GM03348 (cell line): ENCODE measurements around the gene SLC31A1.
"Not testable (repeated sequence)": the region's sequence is repeated elsewhere in the genome, so short reads cannot be mapped to it uniquely, and the experiment has no call there.

ENCODE experiments used
- DNase-seq: peaks from one replicate; pipeline ENCODE4 v3.0.0; 2012; ENCODE audit warnings: low spot score

Gene SLC31A1

DNA sequence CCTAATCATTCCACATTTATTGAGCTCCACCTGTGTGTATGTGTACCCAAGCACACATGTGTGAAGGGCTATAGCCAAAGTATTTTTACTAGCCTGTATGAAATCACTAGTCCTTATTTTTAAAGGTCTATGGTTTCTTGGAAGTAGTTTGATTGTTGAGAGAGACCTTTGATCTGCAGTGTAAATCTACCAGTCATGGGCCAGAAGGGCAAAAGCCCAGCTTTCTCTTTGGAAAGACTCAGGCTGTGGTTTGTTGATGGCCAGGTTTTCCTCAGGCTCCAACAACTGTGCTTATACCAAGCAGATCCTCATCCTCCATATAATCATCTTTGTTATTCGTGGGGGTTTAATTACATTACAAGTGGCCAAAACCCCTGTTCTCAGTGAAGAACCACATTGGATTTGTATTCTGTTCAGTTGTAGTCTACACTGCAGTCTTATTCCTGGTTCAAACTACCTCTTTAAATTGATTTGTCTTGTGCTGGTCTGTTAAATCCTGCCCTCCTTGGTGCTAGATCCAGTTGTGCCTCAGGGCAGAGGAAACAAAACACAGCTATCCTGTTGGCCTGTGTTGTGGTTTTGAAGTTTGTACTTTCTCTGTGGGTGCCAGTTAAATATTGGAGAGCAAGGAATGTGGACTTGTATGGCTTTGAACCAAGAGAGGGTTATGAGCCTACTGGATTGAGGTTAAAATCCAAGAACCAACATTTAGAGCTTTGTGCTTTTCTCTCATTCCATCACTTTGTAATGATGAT lies 40.8 kb downstream of the SLC31A1 start:
- DNase-seq: no peak

DNA sequence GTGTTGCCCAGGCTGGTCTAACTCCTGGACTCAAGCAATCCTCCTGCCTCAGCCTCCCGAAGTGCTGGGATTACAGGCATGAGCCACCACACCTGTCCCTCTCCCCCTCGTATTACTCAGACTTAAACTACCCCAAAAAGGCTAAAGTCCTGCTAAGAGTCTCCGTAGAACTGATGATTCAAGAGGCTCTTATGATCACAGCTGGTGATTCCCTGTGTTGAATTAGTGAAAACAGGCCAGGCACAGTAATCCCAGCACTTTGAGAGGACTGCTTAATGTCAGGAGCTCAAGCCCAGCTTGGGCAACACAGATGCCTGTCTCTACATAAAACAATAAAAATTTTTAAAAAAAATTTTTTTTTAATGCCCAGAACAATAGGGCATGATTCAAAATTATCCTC lies 44.8 kb downstream of the SLC31A1 start:
- DNase-seq: no peak

DNA sequence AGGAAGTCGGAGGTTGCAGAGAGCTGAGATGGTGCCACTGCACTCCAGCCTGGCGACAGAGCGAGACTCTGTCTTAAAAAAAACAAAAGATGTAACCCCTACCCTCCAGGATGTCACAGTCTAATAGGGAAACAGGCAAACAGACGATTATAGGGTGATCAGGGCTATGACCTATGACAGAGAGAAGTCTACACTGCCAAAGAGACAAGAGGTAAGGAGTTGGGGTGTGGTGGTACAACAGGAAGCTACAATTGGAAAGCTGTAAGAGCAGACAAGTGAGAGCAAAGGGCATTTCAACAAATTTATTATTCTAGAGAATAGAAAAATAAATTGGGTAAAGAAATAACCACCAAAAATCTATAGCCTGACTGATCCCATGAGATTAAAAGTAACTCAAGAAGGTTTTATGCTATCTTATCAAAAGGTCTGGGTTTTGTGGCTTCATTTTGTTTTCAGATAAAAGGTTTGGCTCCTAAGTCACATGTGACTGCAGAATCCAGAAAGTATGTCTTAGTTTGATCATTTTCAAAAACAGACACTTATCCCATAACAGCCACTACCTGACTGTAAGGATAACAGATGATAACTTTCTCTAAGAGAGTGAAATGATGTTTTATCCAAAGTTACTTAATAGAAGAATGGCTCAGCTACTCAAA lies 46.7 kb downstream of the SLC31A1 start:
- DNase-seq: no peak

DNA sequence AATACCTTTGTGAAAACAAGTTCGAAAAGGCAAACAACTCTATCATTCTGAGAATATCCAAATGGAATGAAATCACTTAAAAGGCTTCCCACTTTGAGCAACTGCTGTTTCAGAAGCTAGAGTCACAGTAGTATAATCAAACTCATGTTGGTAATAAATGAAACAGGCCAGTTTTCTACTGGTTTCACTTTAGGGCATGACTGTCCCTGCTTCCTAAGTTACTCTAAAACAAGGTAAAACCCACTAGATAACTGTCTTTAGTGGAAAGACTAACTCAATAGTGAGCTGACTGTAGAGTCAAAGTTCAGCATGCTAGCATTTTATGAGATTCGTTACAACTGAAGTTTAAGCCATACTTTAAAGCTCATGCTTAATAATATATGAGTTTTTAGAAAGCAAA lies 48.0 kb downstream of the SLC31A1 start:
- DNase-seq: no peak

DNA sequence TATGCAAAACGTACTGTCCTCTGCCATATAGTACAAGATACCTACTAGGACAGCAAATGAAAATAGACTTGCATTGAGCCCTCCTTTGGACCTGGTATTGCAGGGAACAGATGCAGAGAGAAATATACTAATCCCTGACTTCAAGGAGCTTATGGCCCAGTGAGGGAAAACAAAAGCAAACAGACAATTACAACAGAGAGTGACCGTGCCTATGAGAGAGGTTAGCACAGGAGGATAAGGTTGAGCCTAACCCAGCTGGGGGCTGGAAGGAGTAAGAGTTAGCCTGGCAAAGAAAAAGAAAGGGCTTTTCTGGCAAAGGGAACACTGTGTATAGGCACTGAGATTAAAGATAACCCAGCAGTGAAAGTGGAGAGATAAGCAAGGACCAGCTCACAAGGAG lies 48.5 kb downstream of the SLC31A1 start:
- no peak for DNase-seq

DNA sequence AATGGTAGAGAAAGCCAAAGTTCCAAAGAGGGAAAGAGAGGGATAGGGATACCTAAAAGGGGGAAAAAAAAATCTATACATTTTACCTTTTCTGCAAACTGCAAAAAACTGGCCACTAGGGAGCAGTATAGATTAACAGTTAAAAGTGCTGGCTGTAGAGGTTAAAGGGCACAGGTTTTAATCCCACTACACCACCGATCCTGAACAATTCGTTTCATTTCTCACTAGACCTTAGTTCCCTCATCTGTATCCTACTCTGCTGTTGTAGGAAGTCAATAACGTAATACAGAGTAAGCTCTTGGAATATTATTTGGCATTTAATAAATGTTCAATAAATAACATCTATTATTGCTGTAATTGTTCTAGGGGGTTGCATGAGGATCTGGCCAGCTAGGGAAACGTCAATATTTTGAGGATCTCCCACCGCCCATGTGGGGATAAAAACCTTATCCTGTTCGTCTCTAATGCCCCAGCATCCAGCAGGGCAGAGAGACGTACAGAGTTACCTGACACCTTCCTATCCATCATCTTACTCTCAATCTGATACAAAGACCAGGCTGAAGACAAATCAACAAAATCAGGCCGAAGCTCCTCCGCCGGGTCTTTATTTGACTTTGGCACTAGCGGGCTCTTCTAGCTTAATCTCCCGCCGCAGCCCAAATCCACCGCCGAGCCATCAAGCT lies 53.3 kb downstream of the SLC31A1 start:
- peak; percentile 64 for DNase-seq

DNA sequence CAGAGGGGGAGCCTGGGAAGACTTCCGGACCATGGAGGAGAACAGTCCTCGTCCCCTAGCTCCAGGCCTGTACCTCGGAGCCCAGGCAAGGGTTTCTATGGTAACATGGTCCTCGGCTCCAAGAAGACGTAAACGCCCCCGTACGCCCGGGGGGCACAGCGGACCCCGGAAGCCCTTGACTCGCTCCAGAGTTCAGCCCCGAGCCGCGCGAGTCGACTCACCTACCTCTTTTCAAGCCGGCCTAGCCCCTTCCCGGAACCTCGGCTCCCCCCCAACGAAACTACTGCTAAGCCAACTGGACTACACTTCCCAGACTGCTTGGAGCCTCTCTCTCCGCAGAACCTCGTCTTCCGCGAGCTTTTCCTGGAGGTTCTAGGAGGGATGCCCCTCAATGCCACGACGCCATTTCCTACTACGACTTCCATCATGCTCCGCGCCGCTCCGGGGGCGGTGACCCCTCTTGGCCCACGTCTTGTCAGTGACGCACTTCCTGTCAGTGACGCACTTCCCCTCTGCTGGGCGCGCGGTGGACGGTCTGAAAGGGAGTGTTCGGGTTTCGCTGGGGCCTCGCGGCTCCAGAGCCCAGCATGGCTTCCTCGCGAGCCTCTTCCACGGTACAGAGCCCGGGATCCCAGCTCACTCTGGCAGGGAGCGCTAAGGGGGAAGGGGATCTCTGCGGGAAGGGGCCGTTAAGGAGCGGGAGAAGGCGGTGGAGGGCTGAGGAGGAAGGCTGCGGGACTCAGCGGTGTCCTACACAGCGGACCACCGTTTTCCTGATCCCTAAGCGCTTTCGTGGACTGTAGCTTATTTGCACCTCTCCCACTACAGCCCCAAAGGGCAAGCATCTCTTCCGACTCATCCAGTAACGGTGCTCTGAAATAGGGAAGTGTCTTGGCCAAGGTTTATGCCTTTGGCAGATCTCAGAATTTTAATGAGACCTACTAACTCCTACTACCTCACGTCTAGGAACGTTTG lies 54.1 kb downstream of the SLC31A1 start, which contains the start of the genes CDC26 and PRPF4:
Gene CDC26 (minus strand): TSS at position 416 of the 975 bp plus-strand sequence. CDS start 3,065 bp downstream, outside the sequence.
Gene PRPF4 (plus strand): TSS at position 502 of the 975 bp plus-strand sequence. CDS start 86 bp downstream, at position 588.
- DNase-seq: peak; percentile 97

DNA sequence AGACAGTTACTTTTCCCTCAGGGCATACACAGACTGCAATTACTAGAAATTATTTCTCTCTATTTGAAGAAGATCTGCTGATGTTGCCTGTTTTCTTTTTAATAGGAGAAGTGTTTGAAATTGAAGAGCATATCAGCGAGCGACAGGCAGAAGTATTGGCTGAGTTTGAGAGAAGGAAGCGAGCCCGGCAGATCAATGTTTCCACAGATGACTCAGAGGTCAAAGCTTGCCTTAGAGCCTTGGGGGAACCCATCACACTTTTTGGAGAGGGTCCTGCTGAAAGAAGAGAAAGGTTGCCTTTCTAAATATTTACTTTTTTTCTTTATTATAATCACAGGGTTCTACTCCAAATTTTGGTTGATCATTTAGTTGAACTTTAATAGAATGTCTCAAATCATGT lies 57.5 kb downstream of the SLC31A1 start:
- DNase-seq: no peak

DNA sequence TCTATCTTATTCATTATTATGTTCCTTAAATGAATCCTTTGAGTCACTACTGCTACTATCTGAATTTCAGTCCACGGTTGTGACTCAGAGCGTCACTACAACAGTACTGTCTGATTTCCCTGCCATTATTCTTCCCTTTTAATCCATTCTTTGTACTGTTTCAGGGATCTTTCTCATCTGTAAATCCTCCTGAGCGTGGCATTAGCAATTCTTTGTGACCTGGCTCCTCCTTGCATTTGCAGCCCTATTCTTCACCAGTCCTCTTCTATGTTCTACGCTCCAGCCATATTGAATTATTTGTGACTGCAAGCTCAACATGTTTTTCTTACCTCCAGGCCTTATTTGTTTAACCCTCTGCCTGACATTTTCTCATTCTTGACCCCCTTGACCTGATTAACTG lies 60.0 kb downstream of the SLC31A1 start:
- DNase-seq: no peak

DNA sequence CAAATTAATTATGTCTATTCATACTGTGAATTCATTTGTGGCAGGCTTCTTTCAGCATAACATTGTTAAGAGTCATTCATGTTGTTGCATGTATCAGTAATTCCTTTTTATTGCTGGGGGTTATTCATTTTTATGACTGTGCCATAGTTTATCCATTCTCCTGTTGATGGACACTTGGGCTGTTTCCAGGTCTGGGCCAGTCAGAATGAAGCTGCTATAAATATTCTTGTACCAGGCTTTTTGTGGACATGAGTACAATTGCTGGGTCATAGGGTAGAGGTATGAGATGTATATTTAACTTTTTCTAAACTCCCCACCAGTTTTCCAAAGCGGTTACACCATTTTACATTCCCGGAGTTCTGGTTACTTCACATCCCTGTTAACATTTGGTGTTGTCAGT lies 67.7 kb downstream of the SLC31A1 start:
- no peak for DNase-seq

DNA sequence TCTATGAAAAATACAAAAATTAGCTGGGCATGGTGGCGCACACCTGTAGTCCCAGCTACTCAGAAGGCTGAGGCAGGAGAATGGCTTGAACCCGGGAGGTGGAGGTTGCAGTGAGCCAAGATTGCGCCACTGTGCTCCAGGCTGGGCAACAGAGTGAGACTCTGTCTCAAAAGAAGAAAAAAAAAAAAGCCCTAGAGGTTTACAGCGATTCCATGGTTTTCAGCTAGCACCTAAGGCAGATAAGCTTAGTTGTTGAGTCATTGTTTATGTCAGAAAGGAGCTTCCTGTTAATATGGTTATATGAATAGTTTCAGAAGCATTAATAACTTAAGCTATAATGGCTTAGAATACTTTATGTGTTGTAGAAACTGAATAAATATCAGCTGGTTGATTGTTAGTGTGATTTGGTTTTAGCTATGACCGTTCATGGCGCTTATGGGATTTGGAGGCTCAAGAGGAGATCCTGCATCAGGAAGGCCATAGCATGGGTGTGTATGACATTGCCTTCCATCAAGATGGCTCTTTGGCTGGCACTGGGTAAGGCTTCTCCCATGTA lies 68.8 kb downstream of the SLC31A1 start:
- DNase-seq: no peak

DNA sequence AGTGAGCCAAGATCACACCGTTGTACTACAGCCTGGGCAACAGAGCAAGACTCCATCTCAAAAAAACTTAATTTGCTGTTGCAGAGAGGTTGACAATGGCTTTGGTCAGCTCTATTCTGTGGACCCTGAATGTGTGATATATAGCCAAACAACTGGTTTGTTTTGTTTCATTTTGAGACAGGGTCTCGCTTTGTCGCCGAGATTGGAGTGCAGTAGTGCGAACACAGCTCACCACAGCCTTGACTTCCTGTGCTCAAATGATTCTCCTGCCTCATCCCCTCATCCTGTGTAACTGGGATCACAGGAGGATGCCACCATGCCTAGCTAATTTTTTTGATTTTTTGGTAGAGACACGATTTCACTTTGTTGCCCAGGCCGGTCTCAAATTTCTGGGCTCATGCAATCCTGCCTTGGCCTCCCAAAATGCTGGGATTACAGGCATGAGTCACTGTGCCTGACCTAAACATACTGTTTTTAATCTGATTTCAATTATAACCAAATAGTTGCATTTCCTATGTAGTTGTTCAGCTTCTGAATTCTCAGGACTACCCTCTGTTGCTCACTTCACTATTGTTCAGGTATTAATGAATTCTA lies 72.0 kb downstream of the SLC31A1 start:
- peak; percentile 48 for DNase-seq

DNA sequence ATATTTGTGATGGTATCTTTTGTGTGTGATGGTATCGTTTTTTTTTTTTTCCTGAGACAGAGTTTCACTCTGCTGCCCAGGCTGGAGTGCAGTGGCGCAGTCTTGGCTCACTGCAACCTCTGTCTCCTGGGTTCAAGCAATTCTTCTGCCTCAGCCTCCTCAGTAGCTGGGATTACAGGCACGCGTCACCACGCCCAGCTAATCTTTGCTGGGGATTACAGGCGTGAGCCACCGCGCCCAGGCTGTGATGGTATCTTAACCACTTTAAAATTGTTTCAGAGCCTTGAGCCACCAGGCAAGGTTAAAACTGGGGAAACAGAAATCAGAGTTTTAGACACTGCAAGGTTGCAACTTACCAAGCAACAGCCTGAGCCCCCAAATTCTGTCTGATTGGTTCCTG lies 74.9 kb downstream of the SLC31A1 start:
- not testable (repeated sequence) for DNase-seq

DNA sequence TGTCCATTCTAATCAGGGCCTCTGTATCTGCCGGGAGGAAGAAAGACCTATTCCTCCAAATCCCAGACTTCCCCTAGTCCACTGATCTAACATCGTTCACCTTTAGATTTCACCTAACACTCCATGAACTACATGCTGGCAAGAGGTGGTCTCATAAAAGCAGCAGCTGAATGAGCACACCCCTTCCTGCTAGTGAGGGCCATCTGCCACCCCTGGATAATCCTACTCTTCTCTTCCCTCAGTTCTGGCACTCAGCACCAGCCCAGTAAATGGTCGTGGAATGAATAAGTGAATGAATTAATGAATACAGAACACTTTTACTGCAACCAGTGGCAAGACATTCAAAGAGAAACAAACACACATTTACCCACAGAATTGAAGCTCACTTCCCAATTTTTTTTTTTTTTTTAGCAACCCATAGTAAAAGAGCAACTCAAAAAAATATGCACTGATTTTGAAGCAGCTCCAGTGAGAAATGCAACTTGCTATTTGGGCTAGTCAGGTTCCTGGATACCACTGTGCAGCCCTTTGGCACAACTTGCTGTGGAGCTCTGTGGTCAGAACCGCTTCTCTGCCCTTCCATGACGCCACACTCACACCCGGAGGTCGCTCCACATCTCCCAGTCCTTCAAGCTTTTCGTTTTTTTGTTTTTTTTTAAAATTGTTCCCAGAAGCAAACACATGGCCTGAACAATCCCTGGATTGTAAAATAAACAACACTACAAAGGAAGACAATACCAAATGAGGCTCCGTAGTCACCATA lies 75.6 kb downstream of the SLC31A1 start:
- DNase-seq: no peak

DNA sequence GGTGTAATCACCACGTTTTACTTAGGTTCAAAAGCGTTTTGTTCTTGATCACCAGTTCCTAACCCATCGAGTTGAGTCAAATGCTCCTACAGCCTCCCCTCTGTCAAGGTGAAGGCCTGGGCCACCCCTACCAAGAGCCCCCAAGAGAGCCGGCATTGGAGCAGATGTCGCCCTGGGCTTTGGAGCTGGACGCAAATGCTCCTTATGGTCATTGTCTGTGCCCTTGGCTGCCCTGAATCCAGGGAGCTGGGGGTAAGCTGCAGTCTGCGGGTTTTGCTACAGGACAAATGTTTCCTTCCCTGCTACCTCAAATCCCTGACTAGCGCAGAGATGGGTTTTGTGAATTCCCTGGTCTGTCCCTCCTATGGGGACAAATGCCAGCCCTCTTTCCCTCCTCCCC lies 77.0 kb downstream of the SLC31A1 start:
- no peak for DNase-seq

DNA sequence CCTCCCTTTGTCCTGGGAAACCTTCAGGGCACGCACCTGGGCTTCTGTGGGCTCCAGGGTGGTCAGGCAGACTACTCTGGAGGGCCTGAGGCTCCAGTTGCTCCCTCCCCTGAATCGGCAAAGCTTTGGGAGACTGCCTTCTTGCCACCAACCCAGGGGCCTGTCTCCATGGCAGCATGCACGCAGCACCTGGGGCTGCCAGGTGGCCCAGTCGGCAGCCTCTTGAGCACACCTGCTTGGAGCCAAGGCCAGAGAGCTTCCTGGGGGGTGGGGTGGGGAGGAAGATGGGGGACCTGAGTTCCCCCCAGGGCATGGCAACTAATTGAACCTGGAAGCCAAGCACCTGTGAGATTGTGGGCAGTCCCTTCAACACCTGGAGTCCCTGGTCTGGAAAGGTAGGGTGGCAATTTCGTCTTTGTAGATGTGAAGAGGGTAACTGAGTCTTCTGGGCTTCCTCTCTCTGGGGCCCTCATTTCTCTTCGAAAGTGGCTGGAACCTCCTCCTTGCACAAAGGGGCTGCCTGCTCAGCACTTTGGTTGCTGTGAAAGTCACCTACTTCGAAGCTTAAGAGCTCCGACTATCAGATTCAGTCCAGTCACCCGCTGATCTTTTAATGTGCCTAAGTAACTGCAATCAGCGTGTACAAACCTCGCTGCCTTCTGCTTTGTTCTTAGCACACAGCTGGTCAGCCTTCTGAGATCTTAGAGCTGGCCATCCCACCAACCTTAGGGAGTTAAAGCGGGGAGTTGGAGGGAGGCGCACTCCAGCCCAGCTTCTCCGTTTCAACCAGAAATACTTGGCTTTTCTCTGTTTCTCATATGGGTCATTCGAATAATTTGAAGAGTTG lies 77.8 kb downstream of the SLC31A1 start:
- DNase-seq: no peak

DNA sequence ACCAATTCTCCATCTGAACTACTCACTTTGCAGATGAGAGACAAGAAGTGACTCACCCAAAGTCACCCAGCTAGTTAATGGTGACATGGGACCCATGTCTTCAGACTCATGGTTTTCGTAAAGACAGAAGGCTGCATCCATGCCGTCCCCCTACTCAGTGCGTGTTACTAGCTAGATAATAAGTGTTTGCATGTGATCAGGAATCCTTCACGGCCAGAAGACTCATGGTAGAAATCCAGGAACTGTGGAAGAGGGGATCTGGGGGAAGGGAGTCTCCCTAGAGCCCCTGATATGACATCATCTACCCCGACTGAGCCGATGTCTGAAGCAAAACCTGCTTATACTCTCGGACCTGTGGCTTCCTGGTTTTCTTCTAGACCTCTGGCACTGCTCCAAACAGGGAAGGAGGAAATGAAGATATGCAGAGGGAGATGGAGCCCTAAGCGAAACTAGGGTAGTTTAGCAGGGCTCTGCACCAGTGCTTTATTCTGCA lies 78.5 kb downstream of the SLC31A1 start:
- DNase-seq: no peak

DNA sequence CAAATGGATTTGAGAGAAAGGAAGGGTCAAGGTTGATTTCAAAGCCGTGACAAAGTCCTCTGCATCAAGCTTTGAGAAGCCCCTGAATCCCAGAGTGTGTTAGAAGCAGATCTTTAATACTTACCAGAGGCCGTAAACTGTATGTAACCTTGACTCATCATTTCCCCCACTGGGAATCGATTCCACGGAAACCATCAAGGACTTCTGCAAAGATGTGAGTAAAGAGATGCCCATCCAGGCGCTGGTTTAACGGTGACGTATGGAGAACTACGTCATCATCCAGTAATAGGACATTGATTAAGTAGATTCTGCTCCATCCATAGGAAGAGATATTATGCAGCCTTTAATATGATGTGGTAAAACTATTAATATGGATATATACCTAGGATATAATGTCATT lies 80.2 kb downstream of the SLC31A1 start:
- no peak for DNase-seq

DNA sequence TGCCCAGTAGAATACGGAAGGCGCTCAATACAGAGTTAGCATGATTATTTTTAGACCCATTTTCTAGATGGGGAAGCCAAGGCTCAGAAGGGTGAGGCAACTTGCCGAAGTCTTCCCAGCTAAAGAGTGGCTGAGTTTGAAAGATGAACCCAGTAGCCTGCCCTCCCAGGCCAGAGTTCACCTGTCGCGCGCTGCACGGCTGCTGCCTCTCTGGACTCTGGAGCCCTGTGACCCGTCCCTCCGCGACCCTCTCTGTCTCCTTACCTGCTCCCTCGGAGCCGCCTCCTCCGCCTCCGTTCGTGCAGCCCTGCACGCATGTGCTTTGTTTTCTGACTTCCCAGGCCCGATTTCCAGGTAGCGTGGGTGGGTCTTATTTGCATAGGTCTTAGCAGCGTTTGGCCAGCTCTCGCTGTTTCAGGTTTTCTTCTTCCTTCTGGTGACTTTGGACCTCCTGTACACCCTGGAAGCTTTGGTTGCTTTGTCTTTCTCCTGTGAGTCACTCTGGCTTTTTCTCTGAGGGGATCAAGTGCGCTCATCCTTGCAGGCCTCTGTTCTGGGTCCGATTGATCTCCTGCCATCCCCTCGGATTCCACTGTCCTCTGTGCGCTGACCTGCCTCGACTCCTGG lies 81.6 kb downstream of the SLC31A1 start, which contains the start of gene RNF183:
Gene RNF183 (minus strand): TSS at position 585 of the 627 bp plus-strand sequence. CDS start 5,192 bp downstream, outside the sequence.
- no peak for DNase-seq
